Activated T-cell treated with anti-CD3 and anti-CD28 coated beads, Interleukin-2, amount 50 U/mL, for 4 hours (primary cell): ENCODE measurements around the gene SLC37A4. TPM values are rescaled to one million over a fixed set of nuclear protein-coding genes. Genes with fewer than 3 reads are reported as not detected.
A peak's percentile ranks its signal among the peaks of the same experiment; 100 is the strongest.
"Not testable (repeated sequence)": the region's sequence is repeated elsewhere in the genome, so short reads cannot be mapped to it uniquely, and the experiment has no call there.

Experiments
- ATAC-seq, 2 donors: fragments of 200-7000 bp; cut with Tn5 transposase; one replicate each; pipeline ENCODE4 v1.10.0; 2021
- DNase-seq: peaks from one replicate; pipeline ENCODE4 v3.0.0-alpha.2; 2020
- H3K27me3 Mint-ChIP-seq: one replicate; pipeline ENCODE4 v1.8.0; 2021; ENCODE audit warnings: low read depth, mixed read lengths
- H3K36me3 Mint-ChIP-seq: one replicate; pipeline ENCODE4 v1.8.0; 2022; ENCODE audit warnings: mixed read lengths; ENCODE audit not compliant: insufficient read depth
- H3K4me1 Mint-ChIP-seq: one replicate; pipeline ENCODE4 v1.8.0; 2021; ENCODE audit warnings: low read depth, mixed read lengths
- H3K4me3 Mint-ChIP-seq: one replicate; pipeline ENCODE4 v1.8.0; 2021; ENCODE audit warnings: mild to moderate bottlenecking, moderate library complexity, mixed read lengths
- H3K9me3 Mint-ChIP-seq: one replicate; pipeline ENCODE4 v1.8.0; 2021; ENCODE audit warnings: mixed read lengths
- total RNA-seq, 3 donors: library from RNA; stranded (reverse); gene quantifications; one replicate each; pipeline ENCODE4 v1.2.1, GENCODE V29; 2021

Gene SLC37A4
- total RNA-seq = 10 to 100 TPM; 10.1 to 13.8 (median 13.5) TPM

DNA sequence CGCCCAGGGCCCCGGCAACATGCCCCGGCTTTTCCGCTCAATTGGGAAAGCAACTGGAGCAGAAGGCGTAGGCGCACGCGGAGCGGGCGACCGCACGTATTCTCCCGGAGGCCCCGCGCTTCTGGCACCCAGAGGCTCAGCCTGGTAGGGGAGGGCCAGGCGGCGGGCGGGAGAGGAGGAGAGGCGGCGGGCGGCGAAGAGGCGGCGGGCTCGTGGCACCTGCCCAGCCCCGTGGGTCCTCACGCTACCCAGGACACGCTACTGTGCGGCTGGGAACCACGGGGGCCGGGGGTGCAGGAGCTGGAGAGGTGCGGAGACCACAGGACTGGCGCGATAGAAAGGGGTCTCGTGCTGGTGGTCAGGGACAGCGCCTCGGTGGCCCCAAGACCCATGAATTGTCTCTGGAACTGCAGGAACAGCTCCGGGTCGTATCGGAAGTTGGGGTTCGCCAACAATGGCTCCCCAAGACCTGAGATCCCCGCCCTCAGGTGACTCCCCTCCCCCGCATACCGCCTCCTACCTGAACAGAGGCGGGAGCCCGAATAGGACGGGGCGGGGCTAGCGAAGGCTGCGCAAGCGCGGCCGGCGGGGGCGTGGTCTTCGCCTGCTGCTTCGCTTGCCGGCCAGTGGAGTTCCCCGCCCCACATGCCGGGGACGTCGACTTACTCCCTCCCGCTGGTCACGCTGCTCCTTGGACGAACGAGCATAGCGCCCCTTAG is at the start of gene SLC37A4:
Gene SLC37A4, minus strand, starts transcription at position 549 of the 719 bp plus-strand sequence.
- peak; percentile 100 for DNase-seq
- H3K9me3 Mint-ChIP-seq = no peaks in the 10 kb centered on the region
- H3K27me3 Mint-ChIP-seq = no peaks in the 10 kb centered on the region
- peaks cover 20% of the 10 kb centered on the region for H3K4me1 Mint-ChIP-seq
- ATAC-seq = peak; percentile 82 to 83
- peaks cover under 1% of the 10 kb centered on the region for H3K36me3 Mint-ChIP-seq
- H3K4me3 Mint-ChIP-seq = peak within 1 kb of the TSS; percentile 69

DNA sequence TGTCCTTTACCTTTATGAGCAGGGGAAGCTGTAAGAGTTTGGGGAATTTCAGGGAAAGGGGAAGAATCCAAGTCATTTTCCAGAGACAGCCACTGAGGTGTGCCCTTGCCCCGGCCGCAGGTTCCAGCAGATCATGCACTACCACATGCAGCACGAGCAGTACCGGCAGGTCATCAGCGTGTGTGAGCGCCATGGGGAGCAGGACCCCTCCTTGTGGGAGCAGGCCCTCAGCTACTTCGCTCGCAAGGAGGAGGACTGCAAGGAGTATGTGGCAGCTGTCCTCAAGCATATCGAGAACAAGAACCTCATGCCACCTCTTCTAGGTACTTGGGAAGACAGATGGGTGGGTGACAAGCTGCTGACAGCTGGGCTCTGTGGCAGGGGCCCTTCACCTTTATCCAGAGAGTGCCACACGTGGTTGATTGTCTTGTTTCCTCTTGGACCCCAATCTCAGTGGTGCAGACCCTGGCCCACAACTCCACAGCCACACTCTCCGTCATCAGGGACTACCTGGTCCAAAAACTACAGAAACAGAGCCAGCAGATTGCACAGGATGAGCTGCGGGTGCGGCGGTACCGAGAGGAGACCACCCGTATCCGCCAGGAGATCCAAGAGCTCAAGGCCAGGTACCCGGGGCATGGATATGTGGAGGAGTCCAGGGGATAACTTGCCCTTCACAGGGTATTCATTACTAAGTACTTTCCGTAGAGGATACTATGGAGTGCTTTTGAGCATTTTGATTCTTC is 48.2 kb upstream of the SLC37A4 start:
- no peaks in the 10 kb centered on the region for H3K9me3 Mint-ChIP-seq
- ATAC-seq (no peak), DNase-seq (no peak)
- no peaks in the 10 kb centered on the region for H3K27me3 Mint-ChIP-seq
- H3K4me1 Mint-ChIP-seq = no peaks in the 10 kb centered on the region
- no peak overlapping the region for H3K4me3 Mint-ChIP-seq
- H3K36me3 Mint-ChIP-seq = peaks cover 32% of the 10 kb centered on the region

DNA sequence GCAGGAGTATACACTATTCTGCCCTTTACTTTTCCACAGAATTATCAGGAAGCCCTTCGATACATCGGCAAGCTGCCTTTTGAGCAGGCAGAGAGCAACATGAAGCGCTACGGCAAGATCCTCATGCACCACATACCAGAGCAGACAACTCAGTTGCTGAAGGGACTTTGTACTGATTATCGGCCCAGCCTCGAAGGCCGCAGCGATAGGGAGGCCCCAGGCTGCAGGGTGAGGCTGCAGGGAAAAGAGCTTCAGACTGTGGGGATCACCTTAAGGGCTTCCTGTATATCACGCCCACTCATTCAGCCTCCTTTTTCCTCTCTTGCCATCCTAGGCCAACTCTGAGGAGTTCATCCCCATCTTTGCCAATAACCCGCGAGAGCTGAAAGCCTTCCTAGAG is 47.2 kb upstream of the SLC37A4 start:
- H3K4me3 Mint-ChIP-seq = no peak overlapping the region
- no peaks in the 10 kb centered on the region for H3K4me1 Mint-ChIP-seq
- DNase-seq (no peak), ATAC-seq (no peak)
- peaks cover 39% of the 10 kb centered on the region for H3K36me3 Mint-ChIP-seq
- H3K9me3 Mint-ChIP-seq = no peaks in the 10 kb centered on the region
- no peaks in the 10 kb centered on the region for H3K27me3 Mint-ChIP-seq

DNA sequence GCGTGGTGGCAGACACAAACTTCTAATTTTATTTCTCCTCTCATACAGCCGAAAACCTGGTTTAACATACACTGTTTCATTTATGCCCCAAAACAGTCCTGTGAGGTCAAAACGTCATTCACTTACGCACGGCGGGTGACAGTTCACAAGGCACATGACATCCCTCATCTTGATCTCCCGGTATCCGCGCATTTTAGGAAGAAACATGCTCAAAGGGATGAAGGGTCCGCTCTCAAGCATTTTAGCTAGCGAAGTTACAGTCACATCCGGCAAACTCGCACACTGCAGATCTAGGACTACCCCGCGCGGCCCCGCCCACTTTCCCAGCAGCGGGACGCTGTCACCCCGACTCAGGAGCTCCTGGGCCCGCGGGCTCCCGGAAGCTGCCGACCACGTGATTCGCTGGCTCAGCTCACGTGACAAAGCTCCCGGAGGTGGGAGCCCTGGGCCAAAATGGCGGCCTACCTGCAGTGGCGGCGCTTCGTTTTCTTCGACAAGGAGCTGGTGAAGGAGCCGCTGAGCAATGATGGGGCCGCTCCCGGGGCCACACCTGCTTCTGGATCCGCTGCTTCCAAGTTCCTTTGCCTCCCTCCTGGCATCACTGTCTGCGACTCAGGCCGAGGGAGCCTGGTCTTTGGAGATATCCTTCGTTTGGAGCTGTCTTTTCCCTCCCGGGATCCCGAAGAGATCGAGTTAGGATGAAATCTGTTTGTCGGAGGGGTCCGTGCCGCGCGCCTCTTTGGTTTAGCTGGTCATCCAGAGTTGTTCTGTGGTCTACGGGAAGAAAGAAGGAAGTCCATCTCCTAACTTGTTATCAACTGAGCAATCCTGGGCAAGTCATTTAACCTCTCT is 36.9 kb upstream of the SLC37A4 start, which contains the start of gene VPS11:
Gene VPS11, plus strand, starts transcription at position 448 of the 852 bp plus-strand sequence. Its CDS starts 6 bp downstream, at position 454.
- Mint-ChIP-seq H3K9me3 (no peaks in the 10 kb centered on the region), H3K4me1 (peaks cover 48% of the 10 kb centered on the region), H3K4me3 (peak within 1 kb of the TSS; percentile 94), H3K36me3 (peaks cover 17% of the 10 kb centered on the region), H3K27me3 (no peaks in the 10 kb centered on the region)
- ATAC-seq (peak; percentile 98), DNase-seq (peak; percentile 97)

DNA sequence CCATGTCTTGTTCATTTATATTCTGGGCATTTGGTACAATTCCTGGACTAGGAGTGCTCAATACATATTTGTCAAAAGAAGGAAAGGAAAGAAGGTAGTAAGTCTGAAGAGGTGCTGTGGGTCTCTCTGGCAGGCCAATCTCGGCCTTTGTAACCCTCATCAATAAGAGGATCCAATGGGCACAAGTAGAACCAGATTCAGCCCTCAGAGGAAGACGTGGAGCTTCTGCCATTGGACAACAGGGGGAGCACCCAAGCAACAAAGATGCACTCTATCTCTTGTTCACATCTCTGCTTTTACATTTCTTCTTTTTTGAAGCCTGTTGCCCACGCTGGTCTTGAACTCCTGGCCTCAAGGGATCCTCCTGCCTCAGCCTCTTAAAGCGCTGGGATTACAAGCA is 34.7 kb upstream of the SLC37A4 start:
- H3K9me3 Mint-ChIP-seq = no peaks in the 10 kb centered on the region
- H3K4me3 Mint-ChIP-seq = no peak overlapping the region
- no peak for ATAC-seq
- H3K4me1 Mint-ChIP-seq = peaks cover 48% of the 10 kb centered on the region
- DNase-seq = peak; percentile 32
- H3K36me3 Mint-ChIP-seq = peaks cover 8% of the 10 kb centered on the region
- no peaks in the 10 kb centered on the region for H3K27me3 Mint-ChIP-seq

DNA sequence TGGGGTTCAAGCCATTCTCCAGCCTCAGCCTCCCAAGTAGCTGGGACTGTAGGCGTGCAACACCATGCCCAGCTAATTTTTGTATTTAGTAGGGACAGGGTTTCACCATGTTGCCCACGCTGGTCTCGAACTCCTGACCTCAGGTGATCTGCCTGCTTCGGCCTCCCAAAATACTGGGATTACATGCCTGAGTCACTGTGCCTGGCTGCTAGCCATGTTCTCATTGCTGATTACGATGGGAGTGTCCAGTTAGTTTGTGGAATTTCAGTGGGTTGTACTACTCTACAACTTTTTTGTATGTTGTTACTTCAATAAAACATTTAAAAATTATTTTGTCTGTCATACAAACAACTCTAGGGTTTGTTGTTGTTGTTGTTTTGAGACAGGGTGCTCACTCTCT is 32.1 kb upstream of the SLC37A4 start:
- DNase-seq (no peak), ATAC-seq (no peak)
- H3K36me3 Mint-ChIP-seq = peaks cover 4% of the 10 kb centered on the region
- peaks cover 40% of the 10 kb centered on the region for H3K4me1 Mint-ChIP-seq
- no peaks in the 10 kb centered on the region for H3K27me3 Mint-ChIP-seq
- H3K9me3 Mint-ChIP-seq = no peaks in the 10 kb centered on the region
- no peak overlapping the region for H3K4me3 Mint-ChIP-seq

DNA sequence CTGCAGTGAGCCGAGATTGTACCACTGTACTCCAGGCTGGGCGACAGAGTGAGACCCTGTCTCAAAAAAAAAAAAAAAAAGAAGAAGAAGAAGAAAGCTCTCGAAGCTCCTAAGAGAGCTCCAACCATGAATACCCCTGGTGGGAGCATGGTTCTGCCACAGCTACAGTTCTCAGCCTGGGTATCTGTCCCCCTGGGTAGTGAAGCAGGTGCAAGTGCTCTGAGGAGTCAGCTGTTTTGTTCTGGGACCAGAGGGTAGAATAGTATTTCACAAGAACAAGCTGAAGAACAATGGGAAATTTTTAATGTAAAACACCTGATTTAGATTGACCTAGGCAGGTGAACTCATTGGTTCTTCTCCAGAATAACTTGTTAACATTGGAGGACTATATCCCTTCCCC is 30.6 kb upstream of the SLC37A4 start:
- Mint-ChIP-seq H3K36me3 (peaks cover 4% of the 10 kb centered on the region), H3K27me3 (no peaks in the 10 kb centered on the region)

DNA sequence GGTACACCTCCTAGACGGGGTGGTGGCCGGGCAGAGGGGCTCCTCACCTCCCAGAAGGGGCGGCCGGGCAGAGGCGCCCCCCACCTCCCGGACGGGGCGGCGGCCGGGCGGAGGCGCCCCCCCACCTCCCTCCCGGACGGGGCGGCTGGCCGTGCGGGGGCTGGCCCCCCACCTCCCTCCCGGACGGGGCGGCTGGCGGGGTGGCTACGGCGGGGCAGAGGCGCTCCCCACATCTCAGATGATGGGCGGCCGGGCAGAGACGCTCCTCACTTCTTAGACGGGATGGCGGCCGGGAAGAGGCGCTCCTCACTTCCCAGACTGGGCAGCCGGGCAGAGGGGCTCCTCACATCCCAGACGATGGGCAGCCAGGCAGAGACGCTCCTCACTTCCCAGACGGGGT is 28.5 kb upstream of the SLC37A4 start:
- not testable (repeated sequence) for DNase-seq, H3K9me3 Mint-ChIP-seq, H3K27me3 Mint-ChIP-seq, ATAC-seq, H3K4me3 Mint-ChIP-seq
- peaks cover 29% of the 10 kb centered on the region for H3K4me1 Mint-ChIP-seq
- H3K36me3 Mint-ChIP-seq = peaks cover 22% of the 10 kb centered on the region

More for the DNA sequence above, 30.6 kb upstream of the SLC37A4 start:
- Mint-ChIP-seq H3K9me3 (no peaks in the 10 kb centered on the region), H3K4me1 (peaks cover 30% of the 10 kb centered on the region), H3K4me3 (no peak overlapping the region)
- ATAC-seq (no peak), DNase-seq (no peak)

DNA sequence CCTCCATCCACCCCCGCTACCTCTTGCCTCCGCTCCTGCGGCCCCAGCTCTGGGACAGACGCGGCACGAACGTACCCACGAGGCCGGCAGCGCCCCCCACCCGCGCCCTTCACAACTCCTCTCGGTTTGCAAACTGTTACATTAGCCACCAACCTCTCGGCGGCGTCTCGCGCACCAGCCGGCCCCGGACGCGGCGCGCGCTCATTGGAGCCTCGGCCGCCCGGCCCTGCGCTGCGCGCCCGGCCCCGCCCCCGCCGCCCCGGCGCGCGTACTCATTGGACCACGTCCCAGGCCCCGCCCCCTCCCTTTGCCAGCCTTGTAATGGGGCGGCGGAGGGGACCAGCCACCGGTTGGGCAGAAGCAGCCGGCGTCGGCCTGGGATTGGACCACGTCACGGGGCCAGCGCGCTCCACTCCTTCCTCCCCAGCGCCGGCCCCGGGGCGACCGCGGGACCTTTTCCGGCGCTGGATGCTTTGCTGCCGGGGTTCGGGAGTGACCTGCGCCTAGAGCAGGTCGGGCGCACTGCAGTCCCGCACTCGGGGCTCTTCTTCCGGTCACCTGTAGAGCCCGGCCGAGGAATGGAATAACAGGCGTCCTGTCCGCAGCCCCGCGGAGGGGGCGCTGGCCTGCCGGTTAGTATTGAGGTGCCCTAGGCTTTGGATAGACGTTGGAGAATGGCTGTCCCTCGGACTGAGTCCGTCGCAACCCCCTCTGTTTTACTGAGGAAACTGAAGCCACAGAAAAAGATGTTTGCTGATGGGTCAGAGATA is 26.5 kb upstream of the SLC37A4 start, which contains the start of gene HYOU1:
Gene HYOU1, minus strand, starts transcription at position 206 of the 770 bp plus-strand sequence. CDS start 1,045 bp downstream, outside the sequence.
- peak; percentile 93 to 95 for ATAC-seq
- DNase-seq = peak; percentile 99
- H3K9me3 Mint-ChIP-seq = no peaks in the 10 kb centered on the region
- H3K27me3 Mint-ChIP-seq = no peaks in the 10 kb centered on the region
- peak within 1 kb of the TSS; percentile 95 for H3K4me3 Mint-ChIP-seq
- H3K36me3 Mint-ChIP-seq = peaks cover 36% of the 10 kb centered on the region
- H3K4me1 Mint-ChIP-seq = peaks cover 36% of the 10 kb centered on the region

DNA sequence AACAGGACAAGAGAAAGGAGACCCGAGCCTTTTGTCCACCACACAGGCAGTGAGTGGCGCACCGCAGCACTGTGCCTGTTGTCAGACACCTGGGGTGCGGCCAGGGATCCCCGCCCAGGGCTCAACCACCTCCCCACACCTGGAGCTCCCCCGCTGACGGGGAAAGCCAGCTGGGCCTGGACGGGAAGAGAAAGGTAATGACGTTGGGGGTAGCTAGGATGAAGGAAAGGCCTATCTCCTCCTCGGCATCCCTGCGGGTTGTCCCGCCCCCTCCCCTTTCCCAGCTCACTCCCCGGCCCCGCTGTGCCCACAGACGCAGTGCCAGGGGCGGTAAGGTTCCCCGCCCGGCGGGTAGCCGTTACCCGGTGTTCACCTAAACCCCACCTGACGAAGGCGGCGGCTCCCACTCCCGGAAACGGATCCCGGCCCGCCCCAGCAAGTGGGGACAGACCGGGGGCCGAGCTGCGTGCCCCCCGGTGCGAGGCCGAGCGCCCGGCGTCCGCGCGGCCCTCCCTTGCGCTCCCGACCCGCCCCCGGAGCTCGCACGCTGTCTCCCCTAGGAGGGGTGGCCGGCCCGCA is 25.8 kb upstream of the SLC37A4 start:
- Mint-ChIP-seq H3K36me3 (peaks cover 40% of the 10 kb centered on the region), H3K9me3 (no peaks in the 10 kb centered on the region), H3K4me1 (peaks cover 41% of the 10 kb centered on the region), H3K27me3 (no peaks in the 10 kb centered on the region), H3K4me3 (peak overlapping the region; percentile 95)
- peak; percentile 10 to 12 for ATAC-seq
- peak; percentile 26 for DNase-seq

DNA sequence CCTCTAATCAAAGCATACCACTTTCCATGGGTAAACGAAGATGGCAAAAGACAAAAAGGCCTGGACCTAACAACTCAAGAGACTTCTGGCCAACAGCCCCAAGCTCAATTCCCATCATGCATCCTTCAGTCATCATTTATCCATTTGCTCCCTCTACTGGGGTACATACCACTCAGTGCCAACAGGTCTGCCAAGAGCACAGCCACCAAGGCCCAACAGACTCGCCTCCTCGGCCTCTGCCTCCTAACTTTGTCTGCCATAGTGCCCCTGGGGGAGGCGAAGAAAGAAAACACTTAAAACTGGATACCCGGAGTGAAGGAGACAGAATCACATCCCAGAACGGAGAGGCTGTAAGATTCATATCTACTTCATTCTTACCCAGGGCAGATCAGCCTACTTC is 25.2 kb upstream of the SLC37A4 start:
- H3K4me3 Mint-ChIP-seq = peak overlapping the region; percentile 95
- no peaks in the 10 kb centered on the region for H3K27me3 Mint-ChIP-seq
- H3K9me3 Mint-ChIP-seq = no peaks in the 10 kb centered on the region
- H3K4me1 Mint-ChIP-seq = peaks cover 44% of the 10 kb centered on the region
- H3K36me3 Mint-ChIP-seq = peaks cover 44% of the 10 kb centered on the region
- no peak for ATAC-seq
- no peak for DNase-seq

DNA sequence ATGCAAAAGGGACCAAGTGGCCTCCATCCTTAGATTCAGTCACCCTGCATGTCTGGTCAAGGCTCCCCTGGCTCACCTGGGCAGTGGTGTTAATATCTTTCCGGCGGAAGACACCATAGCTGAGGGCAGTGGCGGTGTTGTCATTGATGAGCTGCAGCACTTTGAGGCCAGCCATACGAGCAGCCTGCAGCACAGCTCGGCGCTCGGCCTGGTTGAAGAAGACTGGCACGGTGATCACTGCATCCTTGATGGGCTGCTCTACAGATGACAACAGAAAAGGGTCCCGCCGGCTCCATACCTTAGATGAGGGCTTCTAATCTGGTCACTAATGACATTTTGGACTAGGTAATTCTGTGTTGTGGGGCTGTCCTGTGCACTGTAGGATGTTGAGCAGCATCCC is 23.7 kb upstream of the SLC37A4 start:
- peaks cover 50% of the 10 kb centered on the region for H3K36me3 Mint-ChIP-seq
- no peak for ATAC-seq
- H3K27me3 Mint-ChIP-seq = no peaks in the 10 kb centered on the region
- no peak for DNase-seq
- H3K4me3 Mint-ChIP-seq = peak overlapping the region; percentile 54
- no peaks in the 10 kb centered on the region for H3K9me3 Mint-ChIP-seq
- H3K4me1 Mint-ChIP-seq = peaks cover 44% of the 10 kb centered on the region

DNA sequence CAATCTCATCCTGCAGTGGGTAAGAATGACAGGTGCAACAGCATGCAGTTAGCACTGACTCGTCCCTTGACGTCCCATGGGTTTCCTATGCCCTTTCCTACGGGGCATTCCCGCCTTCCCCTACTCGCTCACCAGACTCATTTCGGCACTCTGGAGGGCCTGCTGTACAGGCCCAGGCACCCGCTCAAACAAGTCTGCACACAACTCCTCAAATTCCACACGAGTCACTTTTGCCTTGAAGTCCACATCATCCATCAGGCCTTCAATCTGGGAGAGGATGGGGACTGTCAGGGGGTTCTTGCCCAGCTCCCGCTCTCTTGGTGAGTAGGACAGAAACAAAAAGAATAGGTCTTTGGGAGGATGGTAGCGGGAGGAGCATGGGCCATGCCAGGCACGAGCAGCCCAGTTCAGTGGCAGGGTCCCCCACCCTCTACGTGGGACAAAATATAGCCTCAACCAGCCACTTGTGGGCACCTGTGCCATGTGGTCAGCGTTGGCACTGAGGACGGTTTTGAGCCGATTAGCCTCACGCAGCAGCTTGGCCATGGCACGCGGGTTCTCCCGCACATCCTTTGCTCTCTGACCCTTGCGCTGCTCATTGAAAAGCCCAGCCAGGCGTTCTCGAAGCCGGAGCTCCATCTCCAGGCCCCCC is 21.6 kb upstream of the SLC37A4 start:
- DNase-seq (no peak), ATAC-seq (no peak)
- Mint-ChIP-seq H3K36me3 (peaks cover 64% of the 10 kb centered on the region), H3K27me3 (no peaks in the 10 kb centered on the region), H3K4me1 (peaks cover 35% of the 10 kb centered on the region), H3K9me3 (no peaks in the 10 kb centered on the region), H3K4me3 (no peak overlapping the region)
